ENCODE measurements around the gene PITPNM3.

PITPNM3 gene

GRCh38 chr17:6462692-6463091 is 93.7 kb downstream of the PITPNM3 start:
- TF ChIP-seq CTCF (IDR thresholded peaks at IDR 0.05; ENCODE audit: borderline replicate concordance, insufficient read depth, low read depth, low read length) = no peak
- H3K4me3 ChIP-seq (ENCODE audit: low read depth, low read length) = no peak overlapping the region

GRCh38 chr17:6461792-6462524 is 94.4 kb downstream of the PITPNM3 start:
- TF ChIP-seq CTCF (IDR thresholded peaks at IDR 0.05; ENCODE audit: borderline replicate concordance, insufficient read depth, low read depth, low read length) = no peak
- no peak overlapping the region for H3K4me3 ChIP-seq (ENCODE audit: low read depth, low read length)

GRCh38 chr17:6461246-6461645 is 95.1 kb downstream of the PITPNM3 start:
- no peak overlapping the region for H3K4me3 ChIP-seq (ENCODE audit: low read depth, low read length)
- no peak for TF ChIP-seq CTCF (IDR thresholded peaks at IDR 0.05; ENCODE audit: borderline replicate concordance, insufficient read depth, low read depth, low read length)

GRCh38 chr17:6460531-6461161 is 95.7 kb downstream of the PITPNM3 start:
- TF ChIP-seq CTCF (IDR thresholded peaks at IDR 0.05; ENCODE audit: borderline replicate concordance, insufficient read depth, low read depth, low read length) = no peak
- H3K4me3 ChIP-seq (ENCODE audit: low read depth, low read length) = no peak overlapping the region

GRCh38 chr17:6458460-6458950 is 97.8 kb downstream of the PITPNM3 start:
- no peak for TF ChIP-seq CTCF (IDR thresholded peaks at IDR 0.05; ENCODE audit: borderline replicate concordance, insufficient read depth, low read depth, low read length)
- H3K4me3 ChIP-seq (ENCODE audit: low read depth, low read length) = no peak overlapping the region

- H3K4me3 ChIP-seq (ENCODE audit: low read depth, low read length) = no peak overlapping the region
- TF ChIP-seq CTCF (IDR thresholded peaks at IDR 0.05; ENCODE audit: borderline replicate concordance, insufficient read depth, low read depth, low read length) = no peak
Measured at GRCh38 chr17:6457688-6458459, 98.5 kb downstream of the PITPNM3 start.

All from GM12875 (cell line).